Stomach (tissue), 19 donors: ENCODE measurements around the gene UTP11. TPM values are rescaled to one million over a fixed set of nuclear protein-coding genes. Genes with fewer than 3 reads are reported as not detected.
"Not testable (repeated sequence)": the region's sequence is repeated elsewhere in the genome, so short reads cannot be mapped to it uniquely, and the experiment has no call there.

Experiments
- DNase-seq, 2 donors: peaks; one replicate each; pipeline versions ENCODE4 v3.0.0 to v3.0.0-alpha.2; 2013 to 2019
- H3K27ac ChIP-seq, 5 donors: fragments of 200-600 bp in 4 of 5; sonication (generic) in 4 of 5; one replicate each; pipeline ENCODE4 v1.5.1; 2013 to 2019; ENCODE audit warnings: mild to moderate bottlenecking in 1 of 5, moderate library complexity in 1 of 5
- H3K27me3 ChIP-seq, 3 donors: fragments of 200-600 bp; sonication (generic); one replicate each; pipeline ENCODE4 v1.5.1; 2017 to 2019; ENCODE audit warnings: mixed run types in 1 of 3
- H3K36me3 ChIP-seq, 4 donors: fragments of 200-600 bp; sonication (generic); 1 replicate in 3 of 4; 2 replicates in 1 of 4; pipeline ENCODE4 v1.5.1; 2016 to 2019
- H3K4me1 ChIP-seq, 4 donors: fragments of 200-600 bp; sonication (generic); one replicate each; pipeline ENCODE4 v1.5.1; 2016 to 2019
- H3K4me3 ChIP-seq, 4 donors: fragments of 200-600 bp; sonication (generic) in 3 of 4; one replicate each; pipeline ENCODE4 v1.5.1; 2016 to 2019; ENCODE audit warnings: mild to moderate bottlenecking in 1 of 4
- H3K9me3 ChIP-seq, 4 donors: fragments of 200-600 bp; sonication (generic); one replicate each; pipeline ENCODE4 v1.5.1; 2016 to 2019
- CTCF ChIP-seq, 7 experiments: fragments of 450-650 bp in 4 of 7; fragments of 200-600 bp in 3 of 7; sonication (generic) in 3 of 7; IDR thresholded peaks; one replicate each; pipeline ENCODE4 v1.5.1; 2016 to 2019; ENCODE audit warnings: antibody characterized with exemption in 7 of 7, control low read depth in 2 of 7, mild to moderate bottlenecking in 1 of 7
- EP300 ChIP-seq: sonication (generic); formaldehyde crosslinking; IDR thresholded peaks from one replicate; pipeline ENCODE4 v1.6.1; 2017; ENCODE audit warnings: antibody characterized with exemption
- POLR2A ChIP-seq, 4 donors: fragments of 450-650 bp; IDR thresholded peaks; one replicate each; pipeline ENCODE4 v1.6.1; 2016; ENCODE audit warnings: antibody characterized with exemption in 4 of 4, control low read depth in 2 of 4, mild to moderate bottlenecking in 1 of 4, moderate library complexity in 1 of 4
- POLR2AphosphoS5 ChIP-seq, 3 donors: sonication (generic); formaldehyde crosslinking; IDR thresholded peaks; one replicate each; pipeline ENCODE4 v1.6.1; 2016; ENCODE audit warnings: antibody characterized with exemption in 3 of 3
- WGBS, 5 donors: extraction: QIAGEN DNeasy Blood & Tissue Kit in 3 of 5; methylation state at CpG; one replicate each; pipeline versions ENCODE4 v1.1.5 to v1.1.7; 2013 to 2018; 5-methylcytosine and 5-hydroxymethylcytosine counted together
- intact Hi-C: fragments of 100-400 bp; cut with DNase I; formaldehyde crosslinking; loops from one replicate; pipeline ENCODE4 v1.15.1; 2023; ENCODE audit warnings: low total_unique reads
- long read RNA-seq, 10 donors: transcript quantifications; one replicate each; lab custom pipeline, GENCODE V29; 2026
- polyA plus RNA-seq, 3 donors: library from polyadenylated mRNA; stranded (reverse); fragments of 200-250 nt; gene quantifications; one replicate each; pipeline ENCODE4 v1.2.3, GENCODE V29; 2013
- total RNA-seq, 5 donors: library from RNA; depleted of rRNA; stranded (reverse); fragments of >200 nt; gene quantifications; one replicate each; pipeline versions ENCODE4 v1.1.0 to v1.2.3, GENCODE V29; 2014 to 2016
- donor health status: healthy with polysubstance abuse.
- donor health status: Bipolar disorder and iron deficiency.
- donor health status: healthy.

UTP11 gene
- total RNA-seq (10 to 100 TPM in 3 of 5 donors, 1 to 10 TPM in 2; 1.4 to 43.7 (median 10.3) TPM), polyA plus RNA-seq (10 to 100 TPM; 22.1 to 24.5 (median 23.1) TPM)
- long read RNA-seq, donor 1, partial matches to known transcripts: 0 of 4 reads
- long read RNA-seq, donor 1, other reads (novel, unspliced or antisense): 0 of 4 reads
- long read RNA-seq, donor 2, transcript UTP11-201 (8 exons, 2,019 nt): major isoform, 12 of 17 reads
- long read RNA-seq, donor 2, partial matches to known transcripts: 5 of 17 reads
- long read RNA-seq, donor 2, other reads (novel, unspliced or antisense): 0 of 17 reads
- long read RNA-seq, donor 3, transcript UTP11-201 (8 exons, 2,019 nt): major isoform, 7 of 8 reads
- long read RNA-seq, donor 3, partial matches to known transcripts: 0 of 8 reads
- long read RNA-seq, donor 3, other reads (novel, unspliced or antisense): 0 of 8 reads
- long read RNA-seq, donor 4, partial matches to known transcripts: 0 of 1 reads
- long read RNA-seq, donor 4, other reads (novel, unspliced or antisense): 0 of 1 reads
- long read RNA-seq, donor 5, transcript UTP11-201 (8 exons, 2,019 nt): major isoform, 12 of 14 reads
- long read RNA-seq, donor 5, partial matches to known transcripts: 0 of 14 reads
- long read RNA-seq, donor 5, other reads (novel, unspliced or antisense): 0 of 14 reads
- long read RNA-seq, donor 6: 0 reads
- long read RNA-seq, donor 7, transcript UTP11-201 (8 exons, 2,019 nt): major isoform, 22 of 24 reads
- long read RNA-seq, donor 7, partial matches to known transcripts: 0 of 24 reads
- long read RNA-seq, donor 7, other reads (novel, unspliced or antisense): 0 of 24 reads
- long read RNA-seq, donor 8, transcript UTP11-201 (8 exons, 2,019 nt): major isoform, 9 of 10 reads
- long read RNA-seq, donor 8, partial matches to known transcripts: 0 of 10 reads
- long read RNA-seq, donor 8, other reads (novel, unspliced or antisense): 0 of 10 reads
- long read RNA-seq, donor 9, transcript UTP11-201 (8 exons, 2,019 nt): major isoform, 12 of 13 reads
- long read RNA-seq, donor 9, partial matches to known transcripts: 0 of 13 reads
- long read RNA-seq, donor 9, other reads (novel, unspliced or antisense): 0 of 13 reads
- long read RNA-seq, donor 10, transcript UTP11-201 (8 exons, 2,019 nt): major isoform, 8 of 8 reads
- long read RNA-seq, donor 10, partial matches to known transcripts: 0 of 8 reads
- long read RNA-seq, donor 10, other reads (novel, unspliced or antisense): 0 of 8 reads

GRCh38 chr1:38012363-38013226 lies at the start of gene UTP11:
TSS of gene UTP11 (plus strand) at chr1:38012734. CDS start at chr1:38012803, 69 bp downstream.
- Histone ChIP-seq H3K4me3 (peak within 1 kb of the TSS; percentile 73 to 91 (median 76)), H3K27ac (peak within 1 kb of the TSS; percentile 91 to 95 (median 94)), H3K4me1 (peaks cover 30 to 52% (median 40%) of the 10 kb centered on the region in 4 donors), H3K36me3 (peaks cover 10 to 19% (median 16%) of the 10 kb centered on the region in 4 donors), H3K9me3 (no peaks in the 10 kb centered on the region), H3K27me3 (no peaks in the 10 kb centered on the region)
- 1 to 2% (median 1%) methylated on average over 34 to 49 of the region's 49 CpGs for WGBS, 5 donors
- TF ChIP-seq POLR2A (IDR thresholded peaks at IDR 0.05): peak in 2 of 4 donors; percentile 30 to 43
- TF ChIP-seq EP300: no peak
- TF ChIP-seq POLR2AphosphoS5 (IDR thresholded peaks at IDR 0.05): peak; percentile 61 to 89 (median 81)
- intact Hi-C loops: no loop called here
- peak; percentile 95 to 98 for DNase-seq

- H3K9me3 ChIP-seq, H3K4me1 ChIP-seq, H3K27ac ChIP-seq, intact Hi-C loops, H3K4me3 ChIP-seq, DNase-seq, H3K27me3 ChIP-seq: not testable (repeated sequence)
- WGBS, 5 donors: 86 to 93% (median 87%) methylated on average over 12 of the region's 12 CpGs
- H3K36me3 ChIP-seq: peaks cover 45 to 99% (median 95%) of the 10 kb centered on the region in 4 donors
These were observed 48.4 kb upstream of the UTP11 start for GRCh38 chr1:37964106-37964505.

- H3K9me3 ChIP-seq: no peaks in the 10 kb centered on the region
- H3K4me3 ChIP-seq: no peak overlapping the region
- TF ChIP-seq POLR2A (IDR thresholded peaks at IDR 0.05): no peak
- TF ChIP-seq EP300: no peak
- TF ChIP-seq CTCF (IDR thresholded peaks at IDR 0.05): no peak
- no peak for TF ChIP-seq POLR2AphosphoS5 (IDR thresholded peaks at IDR 0.05)
- H3K27ac ChIP-seq: no peak overlapping the region
- no peaks in the 10 kb centered on the region for H3K27me3 ChIP-seq
- intact Hi-C loops: no loop called here
- peaks cover 37 to 96% (median 94%) of the 10 kb centered on the region in 4 donors for H3K36me3 ChIP-seq
- 88 to 93% (median 91%) methylated on average over 4 of the region's 4 CpGs for WGBS, 5 donors
- H3K4me1 ChIP-seq: no peaks in the 10 kb centered on the region
- DNase-seq: no peak
These were observed 47.2 kb upstream of the UTP11 start for GRCh38 chr1:37965301-37965700.

DNA sequence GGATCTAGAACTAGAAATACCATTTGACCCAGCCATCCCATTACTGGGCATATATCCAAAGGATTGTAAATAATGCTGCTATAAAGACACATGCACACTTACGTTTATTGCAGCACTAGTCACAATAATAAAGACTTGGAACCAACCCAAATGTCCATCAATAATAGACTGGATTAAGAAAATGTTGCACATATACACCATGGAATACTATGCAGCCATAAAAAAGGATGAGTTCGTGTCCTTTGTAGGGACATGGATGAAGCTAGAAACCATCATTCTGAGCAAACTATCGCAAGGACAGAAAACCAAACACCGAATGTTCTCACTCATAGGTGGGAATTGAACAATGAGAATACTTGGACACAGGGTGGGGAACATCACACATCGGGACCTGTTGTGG lies 38.9 kb upstream of the UTP11 start:
- H3K9me3 ChIP-seq, DNase-seq, H3K27ac ChIP-seq, H3K4me1 ChIP-seq, H3K27me3 ChIP-seq, H3K4me3 ChIP-seq: not testable (repeated sequence)
- peaks cover 51 to 95% (median 89%) of the 10 kb centered on the region in 4 donors for H3K36me3 ChIP-seq
- intact Hi-C loops: loop anchor here (10.0 kb wide), 1 partner anchor 89 kb away; no protein-coding TSS in a partner anchor
- 90 to 96% (median 91%) methylated on average over 5 of the region's 5 CpGs for WGBS, 5 donors

- TF ChIP-seq POLR2AphosphoS5 (IDR thresholded peaks at IDR 0.05) (no peak), EP300 (no peak), CTCF (IDR thresholded peaks at IDR 0.05) (no peak), POLR2A (IDR thresholded peaks at IDR 0.05) (no peak)
- H3K9me3 ChIP-seq: no peaks in the 10 kb centered on the region
- DNase-seq: no peak
- no peaks in the 10 kb centered on the region for H3K4me1 ChIP-seq
- no peak overlapping the region for H3K4me3 ChIP-seq
- intact Hi-C loops: loop anchor here (10.0 kb wide), 1 partner anchor 90 kb away; no protein-coding TSS in a partner anchor
- 90 to 97% (median 92%) methylated on average over 5 of the region's 5 CpGs for WGBS, 5 donors
- no peak overlapping the region for H3K27ac ChIP-seq
- no peaks in the 10 kb centered on the region for H3K27me3 ChIP-seq
- H3K36me3 ChIP-seq: peaks cover 50 to 95% (median 89%) of the 10 kb centered on the region in 4 donors
These were observed 38.0 kb upstream of the UTP11 start for GRCh38 chr1:37974567-37974966.
